Medulla oblongata (tissue), 1 donor: ENCODE measurements around the gene SPAG6.

Experiments used
- DNase-seq: peaks from one replicate; pipeline ENCODE4 v3.0.0-alpha.2; 2015; ENCODE audit errors: extremely low spot score

Gene SPAG6

DNA sequence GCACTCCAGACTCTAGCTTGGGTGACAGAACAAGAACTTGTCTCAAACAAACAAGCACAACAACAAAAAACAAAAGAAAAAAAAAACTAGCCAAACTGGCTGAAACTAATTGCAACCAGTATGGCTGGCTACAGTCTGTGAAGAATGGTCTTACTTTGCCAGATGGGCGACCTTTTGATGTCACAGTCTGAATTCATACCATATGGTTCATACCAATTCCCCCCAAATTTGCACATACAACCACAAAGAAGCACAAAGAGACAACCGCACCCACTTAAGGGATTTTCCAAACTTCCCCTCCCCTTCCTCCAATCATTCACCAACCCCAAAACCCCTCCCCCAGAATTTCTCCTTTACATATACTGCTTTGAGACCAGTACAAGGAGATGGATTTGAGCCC, 114.2 kb downstream of the SPAG6 start:
- DNase-seq: no peak

GRCh38 chr10:22460101-22460500, 114.8 kb downstream of the SPAG6 start:
- no peak for DNase-seq

GRCh38 chr10:22460531-22461403, 115.5 kb downstream of the SPAG6 start:
- no peak for DNase-seq

- DNase-seq: no peak
These were observed 116.6 kb downstream of the SPAG6 start for GRCh38 chr10:22461891-22462290.

- no peak for DNase-seq
These were observed 118.0 kb downstream of the SPAG6 start for GRCh38 chr10:22463255-22463654.

DNA sequence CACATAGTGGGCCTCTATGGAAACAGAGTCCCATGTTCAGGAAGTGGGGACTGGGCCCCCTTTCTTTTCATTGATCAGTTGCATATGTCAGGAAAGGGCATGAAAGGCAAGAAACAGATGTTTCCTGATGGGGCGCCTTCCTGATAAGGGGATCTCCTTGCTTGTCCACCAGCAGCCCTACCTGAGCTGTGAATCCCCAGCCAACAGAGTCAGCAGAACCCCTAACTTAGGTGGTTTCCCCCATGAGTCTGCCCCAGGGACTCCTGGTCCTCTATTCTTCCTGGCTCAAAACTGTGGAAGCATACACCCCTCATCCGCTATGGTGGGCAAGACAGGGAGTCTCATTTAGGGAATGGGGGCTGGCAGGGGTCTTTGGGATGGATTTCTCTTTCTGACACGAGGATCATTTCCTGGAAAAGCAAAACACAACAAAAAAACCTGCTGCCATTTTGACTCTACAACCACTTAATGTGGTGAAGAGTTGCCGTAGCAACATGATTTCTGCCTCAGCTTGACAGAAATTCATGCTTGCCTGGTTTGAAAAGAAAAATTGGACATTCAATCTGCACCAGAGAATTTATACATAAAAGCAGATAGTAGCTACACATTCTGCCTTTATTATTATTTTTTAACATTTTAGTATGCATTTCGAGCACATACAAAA, 119.8 kb downstream of the SPAG6 start:
- no peak for DNase-seq

DNA sequence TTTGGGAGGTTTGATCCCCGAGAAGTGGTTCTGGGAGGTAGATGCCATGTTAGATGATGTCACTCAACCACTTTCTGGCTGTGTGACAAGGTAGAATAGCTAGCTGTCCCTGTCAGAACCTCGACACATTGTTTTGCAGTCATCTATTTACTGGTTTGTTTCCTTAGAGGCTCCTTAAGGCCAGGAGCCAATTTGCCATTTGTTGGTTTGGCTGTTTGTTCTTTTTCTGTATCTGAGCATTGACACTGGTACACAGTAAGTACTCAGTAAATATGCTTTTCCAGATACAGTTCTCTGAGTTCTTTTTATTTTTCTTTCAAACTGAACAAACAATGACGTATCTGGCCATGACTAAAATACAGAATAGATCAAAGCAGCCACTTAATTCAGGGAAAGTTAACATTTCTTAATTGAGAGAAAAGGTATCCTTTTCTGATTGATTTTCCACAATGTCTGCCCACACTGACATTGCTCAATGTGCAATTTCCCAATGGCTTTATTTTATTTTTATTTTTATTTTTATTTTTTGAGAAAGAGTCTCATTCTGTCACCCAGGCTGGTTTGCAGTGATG, 121.6 kb downstream of the SPAG6 start:
- DNase-seq: no peak
